Measurements from ENCODE around the gene MCRIP1. TPM values are rescaled to one million over a fixed set of nuclear protein-coding genes. Genes with fewer than 3 reads are reported as not detected.

Gene MCRIP1
- total and polyA plus RNA-seq, 2 of the 8 experiments (the other 6 are each of a cell fraction or from before 2014, with no cell fraction given) = 103 to 151 TPM

- TF ChIP-seq CTCF (IDR thresholded peaks at IDR 0.05; ENCODE audit: control extremely low read depth in 1 of 3, insufficient read depth in 1 of 3, low read depth in 1 of 3, low read length in 3 of 3) (peak; percentile 45 to 50 (median 48)), TBP (IDR thresholded peaks at IDR 0.05; ENCODE audit: low read depth, low read length) (no peak), RNF2 (IDR thresholded peaks at IDR 0.05; ENCODE audit: borderline replicate concordance, low read depth, low read length, missing control alignments, poor library complexity, severe bottlenecking) (no peak), RFX5 (IDR thresholded peaks at IDR 0.05; ENCODE audit: borderline replicate concordance, low read depth, low read length) (no peak), SIRT6 (IDR thresholded peaks at IDR 0.05; ENCODE audit: low read length) (no peak), GABPA (IDR thresholded peaks at IDR 0.05; ENCODE audit: borderline replicate concordance, insufficient read depth, low read length) (0 out of 2 replicates have a peak, but pooled peaks have one; percentile 62), MAX (IDR thresholded peaks at IDR 0.05) (no peak)
Observed at GRCh38 chr17:81821603-81822311, 11.3 kb downstream of the MCRIP1 start (continued).

Measured in H1 (cell line).